ENCODE measurements around the gene HSP90AB1.

DNA sequence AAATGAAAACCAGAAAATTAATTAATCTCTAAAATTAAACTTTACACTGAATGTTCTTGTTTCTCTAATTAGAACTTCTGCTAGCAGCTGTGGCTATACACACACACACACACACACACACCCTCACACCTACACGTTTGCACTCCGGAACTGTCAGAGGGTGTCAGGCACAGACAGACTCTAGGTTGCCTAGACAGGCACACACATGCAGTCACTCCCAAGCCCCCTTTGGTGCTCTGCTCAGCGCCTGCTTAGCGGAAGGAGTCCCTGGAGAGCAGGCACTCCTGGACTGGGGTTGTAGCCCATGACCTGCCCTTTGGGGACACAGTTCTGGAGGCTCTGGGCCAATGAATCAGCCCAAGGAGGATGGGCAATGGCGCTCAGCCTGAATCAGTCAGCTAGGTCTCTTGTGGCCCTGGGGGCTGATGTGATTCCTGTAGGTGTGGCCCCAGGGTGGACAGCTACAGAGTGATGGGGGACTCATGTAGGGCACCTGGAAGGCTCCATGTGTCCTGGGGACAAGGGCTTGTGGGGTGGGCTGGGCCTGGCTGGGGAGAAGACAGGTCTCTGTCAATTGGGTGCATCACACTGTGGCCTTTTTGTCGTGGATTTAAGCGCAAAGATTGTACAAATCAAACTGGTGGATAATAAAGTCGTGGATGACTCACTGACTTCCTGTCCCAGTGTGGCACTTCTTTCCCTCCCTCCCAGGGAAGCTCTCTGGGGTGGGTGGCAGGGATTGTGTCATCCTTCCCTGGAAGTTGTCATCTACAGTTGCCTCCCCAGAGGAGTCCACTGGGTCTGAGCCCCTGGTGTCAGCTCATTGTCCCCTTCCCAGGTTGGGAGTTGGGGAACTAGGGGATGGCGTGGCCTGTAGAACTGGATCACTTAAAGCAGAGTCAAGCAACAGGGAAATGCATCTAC, 32.1 kb downstream of the HSP90AB1 start:
- TF ChIP-seq, protein P1, sequence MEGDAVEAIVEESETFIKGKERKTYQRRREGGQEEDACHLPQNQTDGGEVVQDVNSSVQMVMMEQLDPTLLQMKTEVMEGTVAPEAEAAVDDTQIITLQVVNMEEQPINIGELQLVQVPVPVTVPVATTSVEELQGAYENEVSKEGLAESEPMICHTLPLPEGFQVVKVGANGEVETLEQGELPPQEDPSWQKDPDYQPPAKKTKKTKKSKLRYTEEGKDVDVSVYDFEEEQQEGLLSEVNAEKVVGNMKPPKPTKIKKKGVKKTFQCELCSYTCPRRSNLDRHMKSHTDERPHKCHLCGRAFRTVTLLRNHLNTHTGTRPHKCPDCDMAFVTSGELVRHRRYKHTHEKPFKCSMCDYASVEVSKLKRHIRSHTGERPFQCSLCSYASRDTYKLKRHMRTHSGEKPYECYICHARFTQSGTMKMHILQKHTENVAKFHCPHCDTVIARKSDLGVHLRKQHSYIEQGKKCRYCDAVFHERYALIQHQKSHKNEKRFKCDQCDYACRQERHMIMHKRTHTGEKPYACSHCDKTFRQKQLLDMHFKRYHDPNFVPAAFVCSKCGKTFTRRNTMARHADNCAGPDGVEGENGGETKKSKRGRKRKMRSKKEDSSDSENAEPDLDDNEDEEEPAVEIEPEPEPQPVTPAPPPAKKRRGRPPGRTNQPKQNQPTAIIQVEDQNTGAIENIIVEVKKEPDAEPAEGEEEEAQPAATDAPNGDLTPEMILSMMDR (IDR thresholded peaks at IDR 0.05; ENCODE audit: insufficient read depth, low read length): no peak
- TF ChIP-seq, protein P2, sequence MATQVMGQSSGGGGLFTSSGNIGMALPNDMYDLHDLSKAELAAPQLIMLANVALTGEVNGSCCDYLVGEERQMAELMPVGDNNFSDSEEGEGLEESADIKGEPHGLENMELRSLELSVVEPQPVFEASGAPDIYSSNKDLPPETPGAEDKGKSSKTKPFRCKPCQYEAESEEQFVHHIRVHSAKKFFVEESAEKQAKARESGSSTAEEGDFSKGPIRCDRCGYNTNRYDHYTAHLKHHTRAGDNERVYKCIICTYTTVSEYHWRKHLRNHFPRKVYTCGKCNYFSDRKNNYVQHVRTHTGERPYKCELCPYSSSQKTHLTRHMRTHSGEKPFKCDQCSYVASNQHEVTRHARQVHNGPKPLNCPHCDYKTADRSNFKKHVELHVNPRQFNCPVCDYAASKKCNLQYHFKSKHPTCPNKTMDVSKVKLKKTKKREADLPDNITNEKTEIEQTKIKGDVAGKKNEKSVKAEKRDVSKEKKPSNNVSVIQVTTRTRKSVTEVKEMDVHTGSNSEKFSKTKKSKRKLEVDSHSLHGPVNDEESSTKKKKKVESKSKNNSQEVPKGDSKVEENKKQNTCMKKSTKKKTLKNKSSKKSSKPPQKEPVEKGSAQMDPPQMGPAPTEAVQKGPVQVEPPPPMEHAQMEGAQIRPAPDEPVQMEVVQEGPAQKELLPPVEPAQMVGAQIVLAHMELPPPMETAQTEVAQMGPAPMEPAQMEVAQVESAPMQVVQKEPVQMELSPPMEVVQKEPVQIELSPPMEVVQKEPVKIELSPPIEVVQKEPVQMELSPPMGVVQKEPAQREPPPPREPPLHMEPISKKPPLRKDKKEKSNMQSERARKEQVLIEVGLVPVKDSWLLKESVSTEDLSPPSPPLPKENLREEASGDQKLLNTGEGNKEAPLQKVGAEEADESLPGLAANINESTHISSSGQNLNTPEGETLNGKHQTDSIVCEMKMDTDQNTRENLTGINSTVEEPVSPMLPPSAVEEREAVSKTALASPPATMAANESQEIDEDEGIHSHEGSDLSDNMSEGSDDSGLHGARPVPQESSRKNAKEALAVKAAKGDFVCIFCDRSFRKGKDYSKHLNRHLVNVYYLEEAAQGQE (IDR thresholded peaks at IDR 0.05; ENCODE audit: insufficient replicate concordance, low read depth): no peak
- no peak for TF ChIP-seq GABPA (IDR thresholded peaks at IDR 0.05; ENCODE audit: low read depth)
- TF ChIP-seq SPI1 (IDR thresholded peaks at IDR 0.05; ENCODE audit: borderline replicate concordance, low read depth): no peak
- no peak for TF ChIP-seq POLR2AphosphoS5 (IDR thresholded peaks at IDR 0.05; ENCODE audit: low read depth)
